Bronchial epithelial cell (primary cell): ENCODE measurements around the gene HINFP. TPM values are rescaled to one million over a fixed set of nuclear protein-coding genes. Genes with fewer than 3 reads are reported as not detected.

Source experiments
- DNase-seq: peaks from one replicate; pipeline ENCODE4 v3.0.0-alpha.2; 2010; ENCODE audit warnings: low read depth
- FAIRE-seq: peaks from 2 replicates; lab custom pipeline; 2011; peaks lifted over from hg19 to GRCh38; lab: Jason Lieb, UNC
- H3K27me3 ChIP-seq: 2 replicates; pipeline ENCODE4 v1.5.1; 2011; ENCODE audit warnings: low read length; ENCODE audit not compliant: control insufficient read depth, insufficient read depth
- H3K36me3 ChIP-seq: 2 replicates; pipeline ENCODE4 v1.5.1; 2011; ENCODE audit warnings: low read length; ENCODE audit not compliant: control insufficient read depth, insufficient read depth
- H3K4me3 ChIP-seq: 2 replicates; pipeline ENCODE4 v1.5.1; 2011; ENCODE audit warnings: mild to moderate bottlenecking, low read depth, low read length, control low read depth
- CTCF ChIP-seq: IDR thresholded peaks from 2 replicates; pipeline ENCODE4 v1.5.1; 2011; ENCODE audit warnings: mild to moderate bottlenecking, moderate library complexity, low read length, control low read depth, inconsistent platforms; ENCODE audit not compliant: insufficient read depth, severe bottlenecking
- total RNA-seq: library from RNA; depleted of rRNA; stranded (reverse); fragments of >200 nt; gene quantifications from 2 replicates; pipeline ENCODE4 v1.2.1, GENCODE V29; 2014

Gene HINFP
- total RNA-seq, 1 donor from 2014 or later, result 12.4 TPM

GRCh38 chr11:119115484-119116234 is 5.7 kb upstream of the HINFP start:
- no peak overlapping the region for H3K4me3 ChIP-seq
- DNase-seq, result no peak
- TF ChIP-seq CTCF, result no peak
- no peak for FAIRE-seq
- peaks cover 10% of the 10 kb centered on the region for H3K36me3 ChIP-seq
- no peaks in the 10 kb centered on the region for H3K27me3 ChIP-seq

DNA sequence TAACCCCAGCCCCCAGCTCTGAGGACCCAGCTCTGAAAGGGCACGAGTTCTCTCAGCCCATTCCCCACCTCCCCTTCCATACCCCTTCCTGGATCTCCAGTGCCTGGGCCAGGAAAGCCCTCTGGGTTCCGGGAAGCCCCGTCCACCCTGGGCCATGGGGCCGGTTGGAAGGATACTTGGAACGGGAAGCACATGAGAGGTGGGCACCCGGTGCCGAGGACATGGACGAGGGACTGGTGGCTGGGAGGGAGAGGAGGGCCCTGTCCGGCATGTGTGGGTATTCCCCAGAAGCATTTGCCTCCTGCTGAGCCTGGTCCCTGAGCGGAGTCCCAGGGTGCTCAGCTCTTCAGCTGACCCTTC is 5.2 kb upstream of the HINFP start:
- H3K4me3 ChIP-seq, result no peak overlapping the region
- no peak for TF ChIP-seq CTCF
- peaks cover 7% of the 10 kb centered on the region for H3K36me3 ChIP-seq
- FAIRE-seq (no peak), DNase-seq (no peak)
- H3K27me3 ChIP-seq, result no peaks in the 10 kb centered on the region

DNA sequence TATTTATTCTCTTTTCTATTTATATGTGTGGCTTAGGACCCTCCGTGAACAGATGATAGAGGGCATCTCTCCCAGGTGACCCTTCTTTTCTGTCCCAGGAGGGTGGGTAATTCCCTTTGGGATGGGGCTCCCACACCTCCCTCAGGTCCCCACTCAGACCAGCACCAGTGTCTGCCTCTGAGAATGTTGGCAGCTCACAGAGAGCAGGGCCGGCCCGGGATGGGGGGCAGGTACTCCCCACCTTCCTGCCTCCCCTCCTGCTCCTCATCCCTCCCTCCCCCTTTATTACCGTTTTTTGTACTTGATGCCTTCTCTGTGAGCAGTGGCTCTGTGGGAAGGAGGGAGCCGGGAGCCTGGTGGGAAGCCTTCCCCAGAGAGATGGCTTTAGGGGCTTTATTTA is 4.8 kb upstream of the HINFP start:
- no peak for TF ChIP-seq CTCF
- H3K4me3 ChIP-seq, result no peak overlapping the region
- H3K27me3 ChIP-seq, result no peaks in the 10 kb centered on the region
- no peak for FAIRE-seq
- H3K36me3 ChIP-seq, result peaks cover 4% of the 10 kb centered on the region
- no peak for DNase-seq

DNA sequence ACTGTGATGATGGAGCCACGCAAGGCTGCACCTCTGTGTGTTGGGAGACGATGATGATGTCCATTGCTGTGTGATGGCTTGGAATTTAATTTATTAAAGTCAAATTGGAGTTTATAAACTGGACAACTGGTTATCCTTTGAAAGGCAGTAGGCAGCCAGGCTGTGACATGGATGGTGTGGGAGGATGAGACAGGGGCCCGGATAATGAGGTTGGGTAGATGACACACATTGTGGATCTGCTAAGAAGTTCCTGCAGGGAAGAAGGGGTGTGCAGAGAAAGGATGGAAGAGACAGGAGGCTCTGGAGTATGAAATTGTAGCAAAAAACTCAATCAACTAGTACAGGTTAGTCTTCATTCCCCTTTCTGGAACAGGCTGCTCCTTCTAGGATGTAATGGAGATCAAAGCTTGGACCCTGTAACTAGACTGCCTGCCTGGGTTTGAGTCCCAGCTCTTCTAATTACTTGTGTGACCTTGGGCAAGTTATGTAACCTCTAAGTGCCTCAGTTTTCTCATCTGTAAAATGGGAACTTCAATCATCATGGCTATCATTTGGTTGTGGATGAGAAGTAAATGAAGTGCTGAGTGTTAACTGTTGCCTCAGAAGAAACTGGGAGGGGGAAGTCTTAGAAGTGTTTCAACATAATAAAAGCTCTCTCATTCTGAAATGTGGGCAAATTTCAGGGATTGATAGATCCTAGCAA is 4.2 kb upstream of the HINFP start:
- no peak for TF ChIP-seq CTCF
- no peaks in the 10 kb centered on the region for H3K27me3 ChIP-seq
- no peak for FAIRE-seq
- no peak overlapping the region for H3K4me3 ChIP-seq
- no peak for DNase-seq
- H3K36me3 ChIP-seq, result peaks cover 2% of the 10 kb centered on the region

DNA sequence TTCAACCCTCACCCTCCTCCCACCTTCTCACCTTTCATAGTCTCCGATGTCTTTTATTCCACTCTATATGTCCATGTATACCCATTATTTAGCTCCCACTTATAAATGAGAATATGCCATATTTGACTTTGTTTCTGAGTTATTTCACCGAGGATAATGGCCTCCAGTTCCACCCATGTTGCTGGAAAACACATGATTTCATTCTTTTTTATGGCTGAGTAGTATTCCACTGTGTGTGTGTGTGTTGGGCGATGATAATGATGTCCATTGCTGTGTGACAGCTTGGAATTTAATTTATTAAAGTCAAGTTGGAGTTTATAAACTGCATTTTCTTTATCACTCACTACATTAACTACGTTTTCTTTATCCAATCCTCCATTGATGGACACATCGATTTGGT is 3.2 kb upstream of the HINFP start:
- no peak for FAIRE-seq
- Histone ChIP-seq H3K36me3 (peaks cover 2% of the 10 kb centered on the region), H3K27me3 (no peaks in the 10 kb centered on the region), H3K4me3 (no peak overlapping the region)
- DNase-seq, result no peak
- no peak for TF ChIP-seq CTCF
